ENCODE results near the gene SARDH. TPM values are rescaled to one million over a fixed set of nuclear protein-coding genes. Genes with fewer than 3 reads are reported as not detected.

The SARDH gene
- total RNA-seq, 1 experiment from 2014 or later: 9.9 TPM

DNA sequence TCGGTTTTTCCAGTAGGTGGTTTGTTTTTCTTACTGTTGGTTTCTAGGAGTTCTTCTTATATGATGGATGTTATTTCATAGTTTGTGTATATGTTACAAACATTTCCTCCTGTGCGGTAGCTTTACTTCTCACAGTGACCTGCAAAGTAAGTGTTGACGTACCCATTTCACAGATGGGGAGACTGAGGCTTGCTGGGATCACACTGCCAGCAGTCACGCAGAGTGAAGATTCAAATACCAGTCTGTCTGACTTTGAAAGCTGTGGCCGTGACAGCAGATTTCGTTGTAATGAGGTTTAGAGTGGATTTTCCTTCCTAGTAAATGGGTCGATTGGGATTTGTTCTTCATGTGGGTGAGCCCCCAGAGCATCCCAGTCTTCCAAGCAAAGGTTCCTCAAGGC lies 89.0 kb downstream of the SARDH start:
- no TSS peak for BruUV-seq (replicated peaks)
- H3K79me2 ChIP-seq (ENCODE audit: low read depth): no peaks in the 10 kb centered on the region
- no peak overlapping the region for H3K27ac ChIP-seq
- H3K9me3 ChIP-seq (ENCODE audit: insufficient read depth, low read depth): no peaks in the 10 kb centered on the region
- no peak overlapping the region for H3K4me3 ChIP-seq
- CTCF ChIA-PET: interaction anchor here (0.5 to 0.7 kb wide), 2 partner anchors 10 to 798 kb away, joined by 3 to 4 read pairs; no protein-coding TSS in a partner anchor
- no peak overlapping the region for H2AFZ ChIP-seq
- H4K20me1 ChIP-seq (ENCODE audit: insufficient read depth): no peaks in the 10 kb centered on the region
- intact Hi-C loops (cut with micrococcal nuclease; ENCODE audit: unreplicated experiment): no loop called here
- H3K36me3 ChIP-seq (ENCODE audit: low read depth): no peaks in the 10 kb centered on the region
- no peak for DNase-seq
- TF ChIP-seq CTCF (conservative IDR thresholded peaks at IDR 0.05) (no peak), EZH2 (IDR thresholded peaks at IDR 0.05; ENCODE audit: low read depth) (no peak)
- POLR2A ChIA-PET (ENCODE audit: unreplicated experiment): no interaction called here
- H3F3A ChIP-seq (ENCODE audit: insufficient read depth, low read depth): no peaks in the 10 kb centered on the region
- H3K4me1 ChIP-seq (replicated peaks; ENCODE audit: insufficient read depth): no peaks in the 10 kb centered on the region
- H3K4me2 ChIP-seq: no peak overlapping the region
- H3K9me2 ChIP-seq (ENCODE audit: insufficient read depth): no peaks in the 10 kb centered on the region
- H3K27me3 ChIP-seq (ENCODE audit: insufficient read depth, low read depth): peaks cover 97% of the 10 kb centered on the region

DNA sequence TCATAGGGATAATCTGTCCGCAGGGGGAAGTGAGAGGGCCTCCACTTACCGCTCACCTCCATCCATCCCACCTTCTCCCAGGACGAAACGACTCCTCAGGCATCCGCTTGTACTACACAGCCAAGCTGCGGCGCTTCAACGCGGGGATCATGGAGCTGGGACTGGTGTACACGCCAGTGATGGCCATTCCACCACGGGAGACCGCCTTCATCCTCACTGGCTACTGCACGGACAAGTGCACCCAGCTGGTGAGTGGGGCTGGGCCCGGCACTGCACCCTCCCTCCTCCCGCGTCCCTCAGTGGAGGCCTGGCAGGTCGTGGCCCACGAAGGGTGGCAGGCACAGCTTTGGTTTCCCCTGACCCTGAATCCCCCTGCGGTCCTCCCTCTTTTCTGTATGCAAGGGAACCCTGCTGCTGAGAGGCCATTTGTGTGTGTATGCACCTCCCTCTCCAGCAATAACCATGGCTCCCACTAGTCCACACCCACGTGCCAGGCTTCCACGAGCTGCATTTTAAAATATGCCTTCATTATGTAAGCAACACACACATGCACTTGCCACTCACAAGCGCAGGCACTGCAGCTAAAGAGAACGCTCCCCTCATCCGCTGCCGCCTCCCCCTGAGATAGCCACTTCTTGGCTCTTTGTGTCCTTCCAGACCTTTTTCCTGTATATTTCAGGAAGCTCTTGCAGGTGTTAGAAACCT lies 90.2 kb downstream of the SARDH start:
- no peaks in the 10 kb centered on the region for H3K36me3 ChIP-seq (ENCODE audit: low read depth)
- no peak for DNase-seq
- TF ChIP-seq CTCF (conservative IDR thresholded peaks at IDR 0.05) (no peak), EZH2 (IDR thresholded peaks at IDR 0.05; ENCODE audit: low read depth) (no peak)
- no peaks in the 10 kb centered on the region for H3K9me2 ChIP-seq (ENCODE audit: insufficient read depth)
- H3K9me3 ChIP-seq (ENCODE audit: insufficient read depth, low read depth): no peaks in the 10 kb centered on the region
- H3K27ac ChIP-seq: no peak overlapping the region
- H3K79me2 ChIP-seq (ENCODE audit: low read depth): no peaks in the 10 kb centered on the region
- BruUV-seq (replicated peaks): no TSS peak
- H3K27me3 ChIP-seq (ENCODE audit: insufficient read depth, low read depth): peaks cover 98% of the 10 kb centered on the region
- no peak overlapping the region for H2AFZ ChIP-seq
- CTCF ChIA-PET: no interaction called here
- no peaks in the 10 kb centered on the region for H4K20me1 ChIP-seq (ENCODE audit: insufficient read depth)
- POLR2A ChIA-PET (ENCODE audit: unreplicated experiment): no interaction called here
- intact Hi-C loops (cut with micrococcal nuclease; ENCODE audit: unreplicated experiment): no loop called here
- no peak overlapping the region for H3K4me2 ChIP-seq
- no peak overlapping the region for H3K4me3 ChIP-seq
- H3K4me1 ChIP-seq (replicated peaks; ENCODE audit: insufficient read depth): no peaks in the 10 kb centered on the region
- H3F3A ChIP-seq (ENCODE audit: insufficient read depth, low read depth): no peaks in the 10 kb centered on the region

DNA sequence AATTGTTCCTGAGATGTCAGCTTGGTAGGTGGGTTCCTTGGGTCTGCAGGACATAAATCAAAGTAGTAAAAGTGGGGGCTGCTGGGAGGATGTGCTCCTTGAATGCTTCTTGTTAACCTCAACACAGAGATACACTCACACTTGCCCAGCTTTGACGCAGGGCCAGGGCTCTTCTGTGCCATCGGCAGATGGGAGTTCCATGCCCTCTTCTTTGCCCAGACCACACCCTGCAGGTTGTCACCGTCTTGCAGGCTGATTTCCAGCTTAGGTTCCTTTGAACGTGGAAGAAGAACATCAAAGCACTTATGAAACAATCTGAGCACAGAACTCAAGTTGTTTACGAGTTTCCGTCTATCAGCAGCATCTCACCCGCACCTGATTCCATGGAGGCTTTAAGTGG lies 91.0 kb downstream of the SARDH start:
- peaks cover 98% of the 10 kb centered on the region for H3K27me3 ChIP-seq (ENCODE audit: insufficient read depth, low read depth)
- no peaks in the 10 kb centered on the region for H3K4me1 ChIP-seq (replicated peaks; ENCODE audit: insufficient read depth)
- BruUV-seq (replicated peaks): no TSS peak
- H4K20me1 ChIP-seq (ENCODE audit: insufficient read depth): no peaks in the 10 kb centered on the region
- H3K36me3 ChIP-seq (ENCODE audit: low read depth): no peaks in the 10 kb centered on the region
- H3K9me2 ChIP-seq (ENCODE audit: insufficient read depth): no peaks in the 10 kb centered on the region
- no peak overlapping the region for H3K4me3 ChIP-seq
- H3K27ac ChIP-seq: no peak overlapping the region
- ChIA-PET POLR2A (ENCODE audit: unreplicated experiment) (no interaction called here), CTCF (no interaction called here)
- H2AFZ ChIP-seq: no peak overlapping the region
- no peaks in the 10 kb centered on the region for H3K79me2 ChIP-seq (ENCODE audit: low read depth)
- no peak for DNase-seq
- TF ChIP-seq CTCF (conservative IDR thresholded peaks at IDR 0.05) (no peak), EZH2 (IDR thresholded peaks at IDR 0.05; ENCODE audit: low read depth) (no peak)
- H3K4me2 ChIP-seq: no peak overlapping the region
- no peaks in the 10 kb centered on the region for H3F3A ChIP-seq (ENCODE audit: insufficient read depth, low read depth)
- H3K9me3 ChIP-seq (ENCODE audit: insufficient read depth, low read depth): no peaks in the 10 kb centered on the region
- intact Hi-C loops (cut with micrococcal nuclease; ENCODE audit: unreplicated experiment): no loop called here

Measured in PC-9 (cell line).